Calu3 (cell line): ENCODE results near the gene ELF1. TPM values are rescaled to one million over a fixed set of nuclear protein-coding genes. Genes with fewer than 3 reads are reported as not detected.

Experiments
- BruUV-seq: library from RNA; stranded (reverse); fragments of 400-500 nt; replicated peaks from 2 replicates; lab custom pipeline; 2021; lab: Mats Ljungman, UMichigan
- CTCF ChIA-PET: fragments of 300-600 bp; sonication (Branson Sonifier 250); formaldehyde crosslinking; loops from one replicate; lab custom pipeline; 2022; ENCODE audit warnings: antibody characterized with exemption; lab: Charles Lee
- DNase-seq: peaks from one replicate; pipeline ENCODE4 v3.0.0; 2022
- H3K27ac Mint-ChIP-seq: one replicate; pipeline ENCODE4 v1.8.0; 2022; ENCODE audit warnings: mixed read lengths; ENCODE audit not compliant: unreplicated experiment
- H3K27me3 Mint-ChIP-seq: one replicate; pipeline ENCODE4 v1.8.0; 2022; ENCODE audit warnings: mixed read lengths; ENCODE audit not compliant: unreplicated experiment
- H3K36me3 Mint-ChIP-seq: one replicate; pipeline ENCODE4 v1.8.0; 2022; ENCODE audit warnings: mild to moderate bottlenecking, moderate library complexity, mixed read lengths; ENCODE audit not compliant: insufficient read depth, unreplicated experiment
- H3K4me1 Mint-ChIP-seq: one replicate; pipeline ENCODE4 v1.8.0; 2022; ENCODE audit warnings: mild to moderate bottlenecking, low read depth, mixed read lengths; ENCODE audit not compliant: unreplicated experiment
- H3K4me3 Mint-ChIP-seq: one replicate; pipeline ENCODE4 v1.8.0; 2022; ENCODE audit warnings: mild to moderate bottlenecking, low read depth, moderate library complexity, mixed read lengths; ENCODE audit not compliant: unreplicated experiment
- H3K9me3 Mint-ChIP-seq: one replicate; pipeline ENCODE4 v1.8.0; 2022; ENCODE audit warnings: low read depth, mixed read lengths; ENCODE audit not compliant: unreplicated experiment
- intact Hi-C: fragments of 100-400 bp; cut with micrococcal nuclease; formaldehyde crosslinking; loops from one replicate; pipeline ENCODE4 v1.10.0; 2022; ENCODE audit not compliant: unreplicated experiment
- total RNA-seq: library from RNA; stranded (reverse); gene quantifications from 2 replicates; pipeline ENCODE4 v1.2.3, GENCODE V29; 2022
- TF ChIP-seq, protein P1 (sequence below): fragments of 200-600 bp; IDR thresholded peaks from one replicate; pipeline ENCODE4 v1.8.0; 2022; ENCODE audit warnings: antibody characterized with exemption; ENCODE audit not compliant: unreplicated experiment

ELF1 gene
- total RNA-seq, 1 experiment from 2014 or later: 63.5 TPM

GRCh38 chr13:40943073-40943472, 76.0 kb downstream of the ELF1 start:
- Mint-ChIP-seq H3K27ac (no peak overlapping the region), H3K9me3 (no peaks in the 10 kb centered on the region), H3K4me3 (no peak overlapping the region), H3K27me3 (no peaks in the 10 kb centered on the region), H3K4me1 (no peaks in the 10 kb centered on the region), H3K36me3 (peaks cover 33% of the 10 kb centered on the region)
- intact Hi-C loops: no loop called here
- TF ChIP-seq, protein P1, sequence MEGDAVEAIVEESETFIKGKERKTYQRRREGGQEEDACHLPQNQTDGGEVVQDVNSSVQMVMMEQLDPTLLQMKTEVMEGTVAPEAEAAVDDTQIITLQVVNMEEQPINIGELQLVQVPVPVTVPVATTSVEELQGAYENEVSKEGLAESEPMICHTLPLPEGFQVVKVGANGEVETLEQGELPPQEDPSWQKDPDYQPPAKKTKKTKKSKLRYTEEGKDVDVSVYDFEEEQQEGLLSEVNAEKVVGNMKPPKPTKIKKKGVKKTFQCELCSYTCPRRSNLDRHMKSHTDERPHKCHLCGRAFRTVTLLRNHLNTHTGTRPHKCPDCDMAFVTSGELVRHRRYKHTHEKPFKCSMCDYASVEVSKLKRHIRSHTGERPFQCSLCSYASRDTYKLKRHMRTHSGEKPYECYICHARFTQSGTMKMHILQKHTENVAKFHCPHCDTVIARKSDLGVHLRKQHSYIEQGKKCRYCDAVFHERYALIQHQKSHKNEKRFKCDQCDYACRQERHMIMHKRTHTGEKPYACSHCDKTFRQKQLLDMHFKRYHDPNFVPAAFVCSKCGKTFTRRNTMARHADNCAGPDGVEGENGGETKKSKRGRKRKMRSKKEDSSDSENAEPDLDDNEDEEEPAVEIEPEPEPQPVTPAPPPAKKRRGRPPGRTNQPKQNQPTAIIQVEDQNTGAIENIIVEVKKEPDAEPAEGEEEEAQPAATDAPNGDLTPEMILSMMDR: no peak
- DNase-seq: no peak
- no TSS peak for BruUV-seq
- CTCF ChIA-PET: no interaction called here

DNA sequence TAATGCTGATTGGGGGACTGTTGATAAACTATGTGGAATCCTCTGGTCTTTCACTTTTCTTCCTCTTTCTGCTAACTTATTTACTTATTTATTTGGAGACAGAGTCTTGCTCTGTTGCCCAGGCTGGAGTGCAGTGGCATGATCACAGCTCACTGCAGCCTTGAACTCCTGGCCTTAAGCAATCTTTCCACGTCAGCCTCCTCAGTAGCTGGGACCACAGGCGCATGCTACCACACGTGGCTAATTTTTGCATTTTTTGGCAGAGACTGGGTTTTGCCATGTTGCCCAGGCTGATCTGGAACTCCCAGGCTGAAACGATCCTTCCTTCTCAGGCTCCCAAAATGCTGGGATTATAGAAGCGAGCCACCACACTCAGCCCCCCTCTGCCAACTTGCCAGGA, 77.5 kb downstream of the ELF1 start:
- Mint-ChIP-seq H3K27me3 (no peaks in the 10 kb centered on the region), H3K36me3 (peaks cover 31% of the 10 kb centered on the region), H3K9me3 (no peaks in the 10 kb centered on the region), H3K4me3 (no peak overlapping the region), H3K27ac (no peak overlapping the region), H3K4me1 (no peaks in the 10 kb centered on the region)
- intact Hi-C loops: no loop called here
- TF ChIP-seq, protein P1: no peak
- CTCF ChIA-PET: no interaction called here
- no TSS peak for BruUV-seq
- no peak for DNase-seq

DNA sequence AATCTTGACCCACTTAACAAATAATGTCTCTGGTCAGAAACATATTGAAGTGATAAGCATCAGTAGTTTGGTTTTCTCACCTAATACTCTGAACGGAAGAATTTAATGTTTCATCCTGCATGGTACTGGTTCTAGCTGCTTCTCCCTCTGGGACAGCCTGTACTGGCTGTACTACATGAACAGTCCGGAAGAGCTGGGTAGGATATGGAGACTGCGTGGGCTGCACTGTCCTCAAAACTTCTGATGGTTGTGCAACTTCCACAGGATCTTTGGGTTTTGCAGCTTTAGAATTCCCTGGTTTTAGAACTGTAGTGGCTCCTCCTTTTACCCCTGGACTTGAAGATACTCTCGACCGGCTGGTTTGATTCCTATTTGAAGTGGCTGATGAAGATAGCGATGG, 78.3 kb downstream of the ELF1 start:
- intact Hi-C loops: no loop called here
- Mint-ChIP-seq H3K27me3 (no peaks in the 10 kb centered on the region), H3K4me1 (no peaks in the 10 kb centered on the region), H3K27ac (no peak overlapping the region), H3K9me3 (no peaks in the 10 kb centered on the region), H3K36me3 (peaks cover 25% of the 10 kb centered on the region), H3K4me3 (no peak overlapping the region)
- CTCF ChIA-PET: interaction anchor here (0.6 kb wide), 1 partner anchor 213 kb away, joined by 4 read pairs; no protein-coding TSS in a partner anchor
- TF ChIP-seq, protein P1: no peak
- no TSS peak for BruUV-seq
- DNase-seq: no peak

DNA sequence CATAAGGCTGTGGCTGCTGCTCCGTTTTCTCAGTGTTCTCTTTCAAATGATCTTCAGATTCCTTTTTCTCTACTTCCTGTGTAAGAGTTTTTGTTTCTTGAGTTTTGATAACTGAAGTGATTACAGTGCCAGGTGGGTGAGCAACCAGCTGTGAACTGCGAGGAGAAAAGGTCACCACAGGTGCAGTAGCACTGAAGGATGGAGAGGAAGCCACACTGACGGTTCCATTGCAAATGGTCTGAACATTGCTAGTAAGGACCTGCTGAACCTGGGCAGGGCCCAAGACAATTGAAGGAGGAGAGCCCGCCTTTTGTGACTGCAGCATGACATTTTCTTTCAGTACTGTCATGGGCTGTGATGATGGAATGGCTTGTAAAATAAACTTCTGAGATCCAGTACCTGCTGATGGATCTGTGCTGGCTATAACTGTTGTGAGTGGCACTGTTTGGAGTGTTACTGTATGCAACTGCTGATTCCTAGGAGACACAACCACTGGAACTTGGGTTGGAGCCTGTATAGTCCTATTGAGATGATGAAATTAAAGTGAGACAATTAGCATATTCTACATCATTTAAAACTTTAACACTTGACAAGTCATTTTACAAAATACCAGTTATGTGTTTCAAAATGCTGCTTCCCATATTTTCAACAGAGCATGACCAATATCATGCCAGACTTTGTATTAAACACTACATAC, 85.5 kb downstream of the ELF1 start:
- CTCF ChIA-PET: no interaction called here
- no TSS peak for BruUV-seq
- Mint-ChIP-seq H3K9me3 (no peaks in the 10 kb centered on the region), H3K4me3 (no peak overlapping the region), H3K27me3 (no peaks in the 10 kb centered on the region), H3K36me3 (peaks cover 5% of the 10 kb centered on the region), H3K4me1 (no peaks in the 10 kb centered on the region), H3K27ac (no peak overlapping the region)
- DNase-seq: no peak
- TF ChIP-seq, protein P1: no peak
- intact Hi-C loops: no loop called here
